Renal cortex interstitium (tissue), 11 donors: Measurements from ENCODE around the gene ITGB5. TPM values are rescaled to one million over a fixed set of nuclear protein-coding genes. Genes with fewer than 3 reads are reported as not detected.

ENCODE experiments used
- DNase-seq, 11 donors: peaks; one replicate each; pipeline ENCODE4 v3.0.0-alpha.2; 2013; ENCODE audit warnings: low read depth in 9 of 11, low spot score in 4 of 11; ENCODE audit errors: extremely low read depth in 1 of 11
- polyA plus RNA-seq, 3 donors: library from polyadenylated mRNA; unstranded; fragments of 120-200 nt; gene quantifications; one replicate each; pipeline ENCODE4 v1.2.1, GENCODE V29; 2013; ENCODE audit not compliant: insufficient read length in 3 of 3

ITGB5 gene
- polyA plus RNA-seq, 3 donors = 85.9 to 104 (median 99.4) TPM

DNA sequence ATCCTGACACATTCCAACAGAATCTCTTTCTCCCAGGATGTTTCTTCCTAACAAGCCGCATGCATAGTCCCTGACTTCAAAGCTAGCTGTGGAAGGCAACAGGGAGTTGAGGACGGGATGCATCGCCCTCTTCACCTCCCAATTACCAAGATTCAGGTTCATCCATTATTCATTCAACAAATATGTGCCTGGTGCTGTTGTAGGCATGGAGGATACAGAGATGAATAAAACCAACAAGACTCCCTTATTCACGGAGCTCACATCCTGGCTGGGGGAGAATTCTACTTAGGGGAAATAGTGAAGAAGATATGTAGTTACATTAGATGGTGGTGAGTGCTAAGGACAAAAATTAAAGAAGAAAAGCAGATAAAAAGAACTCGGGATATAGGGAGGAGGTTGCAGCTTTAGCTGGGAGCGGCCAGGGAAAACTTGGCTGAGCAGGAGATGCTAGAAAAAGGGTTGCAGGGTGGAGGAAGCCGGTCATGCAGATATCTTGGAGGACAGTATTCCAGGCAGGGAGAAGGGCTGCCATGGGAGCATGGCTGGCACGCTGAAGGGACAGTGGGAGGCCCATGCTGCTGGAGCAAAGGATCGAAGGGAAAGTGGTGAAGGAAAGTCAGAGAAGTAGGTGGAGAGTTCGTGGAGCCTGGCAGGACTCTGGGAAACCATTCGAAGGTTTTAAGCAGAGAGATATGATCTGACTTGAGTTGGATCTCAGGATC is 5.0 kb downstream of the ITGB5 start:
- DNase-seq = no peak

GRCh38 chr3:124879337-124879680 is 7.9 kb downstream of the ITGB5 start:
- DNase-seq = no peak

DNA sequence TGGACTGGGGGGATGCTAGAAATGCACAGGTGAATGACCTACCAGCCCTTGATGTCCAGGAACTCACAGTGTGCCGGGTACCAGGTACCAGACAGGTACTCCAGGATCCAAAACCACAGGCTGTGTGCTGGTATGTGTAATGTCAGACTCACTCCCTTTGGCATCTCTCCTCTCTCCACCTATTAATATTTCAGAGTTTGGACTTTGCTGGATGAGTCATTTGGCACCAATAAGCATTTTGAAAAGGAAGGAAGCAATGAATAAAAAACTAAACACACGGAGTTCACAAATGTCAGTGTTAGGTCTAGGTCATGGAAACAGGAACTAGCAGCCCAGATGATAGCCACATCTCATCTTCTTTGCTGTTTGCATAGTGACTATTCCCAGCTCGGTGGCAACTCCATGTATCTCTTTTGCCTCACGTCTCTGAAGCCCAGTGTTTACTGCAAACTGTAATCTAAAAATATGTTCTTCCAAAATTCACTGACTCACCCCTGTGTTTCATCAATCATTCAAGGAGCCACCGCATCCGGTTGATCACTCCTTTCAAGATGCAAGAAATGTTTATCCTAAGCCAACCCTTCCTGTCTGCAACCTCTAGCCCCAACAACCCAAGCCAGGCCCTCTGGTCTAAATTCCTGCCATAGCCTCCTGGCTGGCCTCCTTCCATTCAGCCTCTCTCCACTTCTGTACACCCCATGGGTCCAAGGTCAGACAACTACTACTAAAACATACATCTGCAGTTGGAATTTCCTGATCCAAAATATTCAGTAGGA is 8.4 kb downstream of the ITGB5 start:
- peak in 2 of 11 donors; percentile 13 to 28 for DNase-seq

GRCh38 chr3:124877674-124878073 is 9.5 kb downstream of the ITGB5 start:
- DNase-seq = no peak

GRCh38 chr3:124876401-124876878 is 10.7 kb downstream of the ITGB5 start:
- DNase-seq = no peak

GRCh38 chr3:124873226-124873625 is 13.9 kb downstream of the ITGB5 start:
- no peak for DNase-seq

DNA sequence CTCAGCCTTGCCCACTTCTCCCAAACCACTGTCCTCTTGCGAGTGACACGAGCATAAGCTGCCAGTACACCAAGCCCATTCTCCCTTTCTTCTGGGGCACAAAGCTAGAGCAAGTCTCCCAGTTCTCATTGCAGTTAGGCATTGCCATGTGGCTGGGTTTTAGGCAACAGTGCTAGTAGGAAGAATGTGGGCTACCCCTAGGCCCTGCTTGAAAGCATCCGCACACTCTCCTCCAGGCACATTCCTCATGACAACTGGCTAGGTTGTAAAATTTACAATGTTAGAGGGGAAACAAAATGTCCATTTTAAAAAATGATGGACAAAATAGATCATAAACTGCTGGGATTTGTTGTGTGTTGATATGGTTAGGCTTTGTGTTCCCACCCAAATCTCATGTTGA is 19.7 kb downstream of the ITGB5 start:
- no peak for DNase-seq

DNA sequence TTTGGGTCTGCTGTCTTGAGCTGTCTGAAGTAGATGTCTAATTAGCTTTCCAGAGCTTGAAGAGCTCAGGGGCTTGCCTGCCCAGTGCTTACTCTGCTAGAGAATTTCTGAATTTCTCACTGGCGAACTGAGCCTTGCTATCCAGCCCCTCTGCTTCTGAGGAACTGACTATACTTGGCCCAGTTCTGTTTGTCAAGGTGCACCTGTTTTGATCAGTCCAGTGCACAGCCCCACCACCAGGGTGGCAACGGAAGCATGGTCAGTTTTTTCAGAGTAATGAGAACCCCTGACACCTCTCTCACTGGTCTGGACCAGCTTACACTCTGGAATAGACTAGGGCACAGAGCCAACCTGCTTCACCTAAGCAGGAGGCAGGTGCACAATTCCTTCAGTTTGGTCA is 25.2 kb downstream of the ITGB5 start:
- no peak for DNase-seq

GRCh38 chr3:124861041-124861440 is 26.1 kb downstream of the ITGB5 start:
- DNase-seq = no peak

GRCh38 chr3:124860599-124860998 is 26.6 kb downstream of the ITGB5 start:
- no peak for DNase-seq

DNA sequence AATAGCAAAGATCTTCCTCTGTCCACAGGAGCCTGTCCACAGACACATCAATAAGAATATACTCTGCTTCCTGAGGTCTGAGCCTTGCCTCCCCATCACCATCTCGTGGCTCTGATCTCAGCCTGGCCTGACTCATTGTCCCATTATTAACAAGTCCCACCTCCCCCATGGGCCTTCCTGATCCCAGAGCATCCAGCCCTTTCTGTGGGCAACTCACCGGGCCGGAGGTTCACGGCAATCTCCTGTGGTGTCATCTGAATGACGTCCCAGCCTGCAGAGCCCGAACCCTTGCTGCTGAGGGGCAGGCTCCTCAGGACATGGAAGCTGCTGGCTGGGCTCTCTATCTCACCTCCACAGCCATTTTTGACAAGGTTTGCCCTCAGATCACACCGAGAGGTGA is 28.1 kb downstream of the ITGB5 start:
- no peak for DNase-seq

- DNase-seq = no peak
These were observed 28.9 kb downstream of the ITGB5 start for GRCh38 chr3:124858275-124858674.

DNA sequence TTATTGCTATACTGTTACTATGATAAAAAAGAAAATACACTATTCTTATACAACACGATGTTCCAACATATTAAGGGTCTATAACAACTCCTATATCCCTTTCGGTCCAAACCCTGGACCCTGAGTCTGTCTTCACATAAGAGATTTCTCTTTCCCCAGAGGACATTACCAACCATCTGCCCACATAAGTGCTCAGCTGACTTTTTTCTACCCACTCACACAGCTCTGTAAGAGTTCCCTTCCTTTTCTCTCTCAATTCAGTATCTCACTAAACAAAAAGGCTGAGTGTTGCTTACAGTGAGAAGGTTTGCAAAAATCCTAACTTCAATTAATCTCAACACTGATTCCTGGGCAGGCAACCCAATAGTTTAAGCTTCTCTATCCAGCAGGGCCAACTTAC is 30.5 kb downstream of the ITGB5 start:
- no peak for DNase-seq

DNA sequence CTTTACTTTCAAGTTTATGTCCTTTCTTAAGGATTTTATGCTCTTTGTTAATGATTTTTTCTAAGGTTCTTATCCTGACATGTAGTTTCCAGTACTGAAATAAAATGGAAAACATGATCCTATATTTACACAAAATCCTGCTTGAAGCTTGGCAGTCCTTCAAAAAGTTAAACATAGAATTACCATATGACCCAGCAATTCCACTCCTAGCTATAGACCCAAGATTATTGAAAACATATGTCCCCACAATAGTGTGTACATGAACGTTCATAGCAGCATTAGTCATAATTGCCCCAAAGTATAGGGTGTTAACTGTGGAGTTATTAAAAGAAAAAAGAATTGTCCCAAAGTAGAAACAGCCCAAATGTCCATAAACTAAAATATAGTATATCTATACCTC is 33.2 kb downstream of the ITGB5 start:
- no peak for DNase-seq

DNA sequence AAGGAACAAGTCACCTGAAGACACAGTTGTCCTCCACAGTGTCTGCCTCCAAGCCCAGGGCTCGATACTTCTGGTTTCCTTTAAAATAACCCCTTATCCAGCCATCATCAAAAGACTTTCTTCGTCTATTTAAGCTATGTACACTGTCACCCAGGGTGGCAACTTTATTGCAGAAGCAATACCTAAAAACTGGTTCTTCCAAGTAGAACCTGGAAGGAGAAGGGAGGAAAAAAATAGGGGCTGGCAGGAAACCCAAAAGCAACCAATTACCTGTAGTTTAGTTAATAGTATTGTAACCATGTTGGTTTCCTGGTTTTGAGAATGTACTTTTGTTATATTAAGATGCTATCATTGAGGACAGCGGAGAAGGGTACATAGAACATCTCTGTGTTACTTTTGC is 33.7 kb downstream of the ITGB5 start:
- DNase-seq = no peak

DNA sequence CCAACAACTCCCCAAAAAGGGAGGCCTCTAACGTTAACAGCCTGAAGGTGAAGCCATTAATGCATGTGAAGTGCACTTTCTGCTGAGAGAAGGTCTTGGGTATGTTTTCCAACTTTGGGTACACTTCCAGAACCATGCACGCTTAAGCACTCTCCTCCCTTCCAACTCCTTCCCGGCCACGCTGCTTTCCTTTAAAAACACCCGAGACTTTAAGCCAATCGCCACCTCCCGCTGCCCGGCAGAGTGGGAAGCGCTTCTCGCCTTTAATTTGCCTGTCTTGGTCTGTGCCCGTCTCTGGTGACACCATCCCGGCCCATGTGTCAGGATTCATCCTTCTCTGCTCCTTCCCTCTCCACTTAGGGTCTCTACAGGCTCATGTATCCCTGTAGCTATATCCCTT is 35.3 kb downstream of the ITGB5 start:
- DNase-seq = no peak

GRCh38 chr3:124851136-124851535 is 36.0 kb downstream of the ITGB5 start:
- DNase-seq = no peak

DNA sequence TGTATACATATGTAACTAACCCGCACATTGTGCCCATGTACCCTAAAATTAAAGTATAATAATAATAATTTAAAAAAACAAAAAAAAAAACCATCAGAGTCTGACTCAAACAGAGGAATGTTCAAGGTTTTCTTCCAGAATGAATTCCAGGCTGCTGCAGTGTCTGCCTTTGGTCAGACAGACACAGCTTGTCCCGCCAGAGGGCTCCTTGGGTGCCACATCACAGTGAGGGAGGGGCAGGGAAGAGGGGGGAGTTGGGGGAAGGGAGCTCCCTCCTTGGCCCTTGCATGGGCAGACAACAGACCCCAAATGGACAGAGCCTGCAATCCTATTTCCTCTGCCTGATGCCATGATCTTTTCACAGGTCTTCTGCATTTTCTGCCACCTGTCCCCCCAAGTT is 36.5 kb downstream of the ITGB5 start:
- DNase-seq = no peak

GRCh38 chr3:124850212-124850611 is 37.0 kb downstream of the ITGB5 start:
- no peak for DNase-seq

DNA sequence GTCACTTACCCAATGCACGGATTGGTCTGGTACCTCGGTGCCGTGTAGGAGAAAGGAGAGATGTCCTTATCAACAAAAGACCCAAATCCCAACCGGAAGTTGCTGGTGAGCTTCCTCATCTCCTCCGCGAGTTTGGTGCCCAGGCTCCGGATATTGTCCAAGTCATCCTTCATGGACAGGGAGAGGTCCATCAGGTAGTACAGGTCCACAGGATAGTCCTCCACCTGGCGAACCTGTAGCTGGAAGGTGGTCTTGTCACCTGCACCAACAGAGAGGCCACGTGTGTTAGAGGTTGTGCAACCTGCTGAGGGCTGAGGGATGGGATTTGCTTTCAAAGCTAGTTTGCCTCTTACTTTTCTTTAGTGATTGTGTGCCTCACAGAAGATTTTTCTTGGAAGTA is 38.9 kb downstream of the ITGB5 start:
- DNase-seq = no peak

DNA sequence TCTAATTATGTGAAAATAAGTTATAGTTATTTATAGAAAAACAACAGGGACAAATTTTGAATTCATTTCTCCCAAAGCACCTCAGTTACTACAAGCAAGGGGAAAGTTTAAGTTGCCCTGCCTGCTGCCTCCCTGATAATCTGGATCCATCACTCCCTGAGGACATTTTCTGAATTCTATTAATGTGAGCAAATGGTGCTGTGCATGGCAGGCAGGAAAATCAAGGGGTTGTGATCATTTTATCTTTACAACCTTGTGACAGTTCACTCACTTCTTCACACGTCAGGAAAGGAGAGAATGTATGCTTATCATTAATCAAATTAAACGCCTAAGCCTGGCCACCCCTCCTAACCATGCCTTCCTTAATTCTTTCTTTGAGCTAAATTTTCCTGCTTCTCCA is 39.3 kb downstream of the ITGB5 start:
- DNase-seq = no peak
